ENCODE data around the gene TFE3. TPM values are rescaled to one million over a fixed set of nuclear protein-coding genes. Genes with fewer than 3 reads are reported as not detected.

TFE3 gene
- total and polyA plus RNA-seq, 8 donors = 13.0 to 42.2 (median 27.6) TPM

GRCh38 chrX:49061916-49062315, 18.8 kb upstream of the TFE3 start:
- WGBS, 5 donors = 68 to 89% (median 76%) methylated on average over 7 to 10 of the region's 10 CpGs
- Histone ChIP-seq H3K4me3 (no peak overlapping the region), H3K36me3 (peaks cover 0 to 50% (median 44%) of the 10 kb centered on the region in 4 donors), H3K27ac (no peak overlapping the region), H3K27me3 (peaks cover 0 to 5% (median 0%) of the 10 kb centered on the region in 3 donors), H3K9me3 (no peaks in the 10 kb centered on the region), H3K4me1 (no peaks in the 10 kb centered on the region)
- TF ChIP-seq CTCF (IDR thresholded peaks at IDR 0.05) (no peak), POLR2AphosphoS5 (IDR thresholded peaks at IDR 0.05) (no peak)
- intact Hi-C loops (cut with DNase I; ENCODE audit: low total_unique reads) = loop anchor here (10.0 kb wide), 1 partner anchor 63 kb away; the partner anchor contains the start of gene GPKOW
- DNase-seq = no peak

- peaks cover 0 to 5% (median 0%) of the 10 kb centered on the region in 3 donors for H3K27me3 ChIP-seq
- intact Hi-C loops (cut with DNase I; ENCODE audit: low total_unique reads) = loop anchor here (10.0 kb wide), 1 partner anchor 63 kb away; the partner anchor contains the start of gene GPKOW
- TF ChIP-seq CTCF (IDR thresholded peaks at IDR 0.05) (no peak), POLR2A (IDR thresholded peaks at IDR 0.05) (no peak), POLR2AphosphoS5 (IDR thresholded peaks at IDR 0.05) (no peak), EP300 (IDR thresholded peaks at IDR 0.05) (no peak)
- H3K27ac ChIP-seq = no peak overlapping the region
- H3K36me3 ChIP-seq = peaks cover 0 to 46% (median 40%) of the 10 kb centered on the region in 4 donors
- no peaks in the 10 kb centered on the region for H3K4me1 ChIP-seq
- DNase-seq = no peak
- 83 to 87% (median 86%) methylated on average over 7 of the region's 7 CpGs for WGBS, 5 donors
- no peak overlapping the region for H3K4me3 ChIP-seq
- H3K9me3 ChIP-seq = no peaks in the 10 kb centered on the region
Observed at GRCh38 chrX:49061490-49061889, 18.3 kb upstream of the TFE3 start.

- no peaks in the 10 kb centered on the region for H3K4me1 ChIP-seq
- no peak overlapping the region for H3K4me3 ChIP-seq
- H3K9me3 ChIP-seq = no peaks in the 10 kb centered on the region
- H3K27ac ChIP-seq = peak overlapping the region in 1 of 5 donors; percentile 84
- H3K27me3 ChIP-seq = peaks cover 0 to 5% (median 0%) of the 10 kb centered on the region in 3 donors
- intact Hi-C loops (cut with DNase I; ENCODE audit: low total_unique reads) = loop anchor here (10.0 kb wide), 1 partner anchor 64 kb away; the partner anchor contains the start of gene GPKOW
- H3K36me3 ChIP-seq = peaks cover 0 to 43% (median 38%) of the 10 kb centered on the region in 4 donors
- no peak for DNase-seq
- 0 to 84% (median 58%) methylated on average over 1 to 3 of the region's 3 CpGs for WGBS, 5 donors
- no peak for TF ChIP-seq POLR2AphosphoS5 (IDR thresholded peaks at IDR 0.05)
- no peak for TF ChIP-seq POLR2A (IDR thresholded peaks at IDR 0.05)
- no peak for TF ChIP-seq EP300 (IDR thresholded peaks at IDR 0.05)
- TF ChIP-seq CTCF (IDR thresholded peaks at IDR 0.05) = no peak
Observed at GRCh38 chrX:49060914-49061313, 17.8 kb upstream of the TFE3 start.

GRCh38 chrX:49059681-49060085, 16.5 kb upstream of the TFE3 start:
- TF ChIP-seq POLR2A (IDR thresholded peaks at IDR 0.05) (no peak), POLR2AphosphoS5 (IDR thresholded peaks at IDR 0.05) (no peak), EP300 (IDR thresholded peaks at IDR 0.05) (no peak), CTCF (IDR thresholded peaks at IDR 0.05) (no peak)
- WGBS, 5 donors = 23 to 100% (median 45%) methylated on average over 3 to 10 of the region's 10 CpGs
- no peaks in the 10 kb centered on the region for H3K9me3 ChIP-seq
- peaks cover 0 to 4% (median 0%) of the 10 kb centered on the region in 4 donors for H3K4me1 ChIP-seq
- peak overlapping the region; percentile 68 to 84 (median 77) for H3K27ac ChIP-seq
- peaks cover 0 to 30% (median 26%) of the 10 kb centered on the region in 4 donors for H3K36me3 ChIP-seq
- DNase-seq = peak; percentile 38 to 62
- peaks cover 0 to 5% (median 0%) of the 10 kb centered on the region in 3 donors for H3K27me3 ChIP-seq
- H3K4me3 ChIP-seq = peak overlapping the region; percentile 34 to 52 (median 40)
- intact Hi-C loops (cut with DNase I; ENCODE audit: low total_unique reads) = loop anchor here (10.0 kb wide), 1 partner anchor 65 kb away; the partner anchor contains the start of gene GPKOW
